ENCODE results near the gene SLC7A1.

SLC7A1 gene

DNA sequence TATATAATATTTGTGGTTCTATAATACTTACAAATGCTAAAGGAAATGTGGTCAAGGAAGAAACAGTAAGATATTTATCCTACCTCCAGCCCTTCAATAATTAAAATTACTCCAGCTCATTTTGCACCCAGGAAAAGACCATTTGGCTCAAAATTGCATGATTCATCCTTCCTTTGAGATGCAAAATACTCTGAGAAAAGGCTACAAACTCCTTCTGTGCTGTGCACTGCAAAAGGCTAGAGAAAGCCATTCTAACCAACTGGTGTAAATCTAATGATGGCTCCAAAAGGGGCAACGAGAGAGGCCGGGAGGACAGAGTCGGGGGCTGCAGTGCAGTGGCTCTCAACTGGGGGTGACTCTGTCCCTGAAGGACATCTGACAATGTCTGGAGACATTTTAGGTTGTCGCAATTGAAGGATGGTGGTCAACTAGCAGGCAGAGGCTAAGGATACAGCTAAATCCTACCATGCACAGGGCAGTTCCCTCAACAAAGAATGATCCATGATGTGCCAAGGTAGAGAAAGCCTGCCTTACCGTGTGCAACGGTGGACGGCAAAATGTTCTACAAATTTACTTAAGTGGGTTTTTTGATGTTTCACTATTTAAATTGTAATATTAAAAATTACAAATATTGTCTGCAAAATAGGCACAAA lies 32.6 kb downstream of the SLC7A1 start:
- Histone ChIP-seq H2BK5ac (ENCODE audit: low read depth, low read length, poor library complexity) (no peak overlapping the region), H3K4ac (ENCODE audit: low read depth, low read length) (peak overlapping the region; percentile 14), H3K23ac (ENCODE audit: low read length) (no peak overlapping the region), H3K4me1 (ENCODE audit: control insufficient read depth in 1 of 2, insufficient read depth in 2 of 2, low read length in 2 of 2) (peaks cover 0 to 4% of the 10 kb centered on the region in 2 experiments), H3K79me1 (ENCODE audit: low read length) (no peaks in the 10 kb centered on the region), H3K27me3 (ENCODE audit: insufficient read depth, low read length) (no peaks in the 10 kb centered on the region), H3K27ac (ENCODE audit: low read depth, low read length) (no peak overlapping the region), H3K4me3 (ENCODE audit: low read depth, low read length) (no peak overlapping the region), H3K9me3 (ENCODE audit: insufficient read depth, low read depth, low read length) (no peaks in the 10 kb centered on the region), H2BK12ac (ENCODE audit: low read length) (no peak overlapping the region), H2BK120ac (ENCODE audit: insufficient read depth, low read length, poor library complexity) (no peak overlapping the region), H4K91ac (ENCODE audit: low read depth, low read length) (no peak overlapping the region), H2AK5ac (ENCODE audit: low read length) (no peak overlapping the region), H3K36me3 (ENCODE audit: control insufficient read depth in 1 of 2, insufficient read depth in 2 of 2, low read length in 2 of 2) (no peaks in the 10 kb centered on the region), H3K79me2 (ENCODE audit: control insufficient read depth, insufficient read depth, low read length, poor library complexity) (peaks cover 5% of the 10 kb centered on the region), H3K18ac (ENCODE audit: low read length) (peak overlapping the region; percentile 23), H3K14ac (ENCODE audit: low read length) (no peak overlapping the region), H3K9ac (ENCODE audit: low read length) (no peak overlapping the region), H4K8ac (ENCODE audit: low read depth, low read length) (no peak overlapping the region), H3K4me2 (ENCODE audit: low read length) (no peak overlapping the region), H4K12ac (ENCODE audit: low read depth, low read length) (no peak overlapping the region), H2AFZ (ENCODE audit: insufficient read depth, low read length, poor library complexity) (no peak overlapping the region)
- no peak for DNase-seq
- no CpG with 5 or more reads among the region's 7 CpGs for WGBS (ENCODE audit: extremely low coverage, insufficient coverage, insufficient read length)

DNA sequence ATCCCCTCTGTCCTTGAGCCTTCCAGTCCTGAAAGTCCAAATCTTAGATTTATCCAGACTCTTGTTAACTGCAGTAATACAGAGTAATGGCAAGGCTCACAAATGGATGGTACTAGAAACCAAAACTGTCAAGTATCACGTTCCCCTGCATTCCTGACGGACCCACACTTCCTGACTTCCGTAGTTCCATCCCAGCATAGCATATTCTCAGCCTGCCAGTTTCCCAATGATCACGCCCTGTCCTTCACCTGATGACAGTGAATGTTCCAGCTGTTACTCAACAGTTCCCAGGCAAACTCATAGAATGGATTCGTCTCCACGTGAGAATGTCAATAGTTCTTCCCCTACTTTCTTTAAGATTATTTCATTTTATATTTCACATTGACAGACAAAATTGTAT lies 33.6 kb downstream of the SLC7A1 start:
- Histone ChIP-seq H2BK12ac (ENCODE audit: low read length) (no peak overlapping the region), H2BK120ac (ENCODE audit: insufficient read depth, low read length, poor library complexity) (no peak overlapping the region), H3K14ac (ENCODE audit: low read length) (no peak overlapping the region), H3K27ac (ENCODE audit: low read depth, low read length) (no peak overlapping the region), H3K4me1 (ENCODE audit: control insufficient read depth in 1 of 2, insufficient read depth in 2 of 2, low read length in 2 of 2) (peaks cover 0 to 4% of the 10 kb centered on the region in 2 experiments), H3K4me2 (ENCODE audit: low read length) (no peak overlapping the region), H3K18ac (ENCODE audit: low read length) (no peak overlapping the region), H2BK5ac (ENCODE audit: low read depth, low read length, poor library complexity) (no peak overlapping the region), H3K4me3 (ENCODE audit: low read depth, low read length) (no peak overlapping the region), H3K36me3 (ENCODE audit: control insufficient read depth in 1 of 2, insufficient read depth in 2 of 2, low read length in 2 of 2) (no peaks in the 10 kb centered on the region), H4K91ac (ENCODE audit: low read depth, low read length) (no peak overlapping the region), H3K79me2 (ENCODE audit: control insufficient read depth, insufficient read depth, low read length, poor library complexity) (peaks cover 2% of the 10 kb centered on the region), H3K79me1 (ENCODE audit: low read length) (no peaks in the 10 kb centered on the region), H3K9me3 (ENCODE audit: insufficient read depth, low read depth, low read length) (no peaks in the 10 kb centered on the region), H3K4ac (ENCODE audit: low read depth, low read length) (no peak overlapping the region), H3K23ac (ENCODE audit: low read length) (no peak overlapping the region), H2AFZ (ENCODE audit: insufficient read depth, low read length, poor library complexity) (peak overlapping the region; percentile 48), H3K27me3 (ENCODE audit: insufficient read depth, low read length) (no peaks in the 10 kb centered on the region), H4K12ac (ENCODE audit: low read depth, low read length) (no peak overlapping the region), H2AK5ac (ENCODE audit: low read length) (no peak overlapping the region), H4K8ac (ENCODE audit: low read depth, low read length) (no peak overlapping the region), H3K9ac (ENCODE audit: low read length) (no peak overlapping the region)
- no CpG with 5 or more reads among the region's 6 CpGs for WGBS (ENCODE audit: extremely low coverage, insufficient coverage, insufficient read length)
- DNase-seq: peak in 1 of 2 donors; percentile 50

DNA sequence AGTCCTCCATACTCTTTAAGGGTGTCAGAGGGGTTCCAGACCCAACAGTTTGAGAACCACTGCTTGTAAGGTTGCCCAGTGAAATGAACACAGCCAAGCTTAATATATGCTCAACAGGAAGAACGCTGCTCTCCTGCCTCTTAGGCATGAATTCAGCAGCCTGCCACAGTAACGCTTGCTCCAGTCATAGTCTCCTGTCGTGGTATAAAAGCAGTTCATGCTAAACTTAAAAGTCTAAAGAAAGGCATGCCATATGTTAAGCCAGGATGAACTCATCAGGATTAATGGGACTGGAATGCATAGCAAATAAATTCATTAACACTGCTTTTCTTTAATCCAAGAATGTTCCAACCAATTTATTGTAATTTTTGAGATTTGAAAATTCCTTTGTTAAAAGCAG lies 38.7 kb downstream of the SLC7A1 start:
- Histone ChIP-seq H2BK5ac (ENCODE audit: low read depth, low read length, poor library complexity) (no peak overlapping the region), H3K79me1 (ENCODE audit: low read length) (no peaks in the 10 kb centered on the region), H2BK12ac (ENCODE audit: low read length) (no peak overlapping the region), H3K36me3 (ENCODE audit: control insufficient read depth in 1 of 2, insufficient read depth in 2 of 2, low read length in 2 of 2) (peaks cover 6 to 10% of the 10 kb centered on the region in 2 experiments), H3K9ac (ENCODE audit: low read length) (no peak overlapping the region), H3K4me2 (ENCODE audit: low read length) (no peak overlapping the region), H3K27me3 (ENCODE audit: insufficient read depth, low read length) (no peaks in the 10 kb centered on the region), H3K18ac (ENCODE audit: low read length) (no peak overlapping the region), H3K9me3 (ENCODE audit: insufficient read depth, low read depth, low read length) (peaks cover 2% of the 10 kb centered on the region), H2AFZ (ENCODE audit: insufficient read depth, low read length, poor library complexity) (no peak overlapping the region), H2BK120ac (ENCODE audit: insufficient read depth, low read length, poor library complexity) (no peak overlapping the region), H4K12ac (ENCODE audit: low read depth, low read length) (no peak overlapping the region), H2AK5ac (ENCODE audit: low read length) (no peak overlapping the region), H3K4ac (ENCODE audit: low read depth, low read length) (no peak overlapping the region), H3K23ac (ENCODE audit: low read length) (no peak overlapping the region), H3K4me1 (ENCODE audit: control insufficient read depth in 1 of 2, insufficient read depth in 2 of 2, low read length in 2 of 2) (peaks cover 0 to 3% of the 10 kb centered on the region in 2 experiments), H4K8ac (ENCODE audit: low read depth, low read length) (no peak overlapping the region), H3K27ac (ENCODE audit: low read depth, low read length) (no peak overlapping the region), H3K14ac (ENCODE audit: low read length) (no peak overlapping the region), H4K91ac (ENCODE audit: low read depth, low read length) (no peak overlapping the region), H3K4me3 (ENCODE audit: low read depth, low read length) (no peak overlapping the region), H3K79me2 (ENCODE audit: control insufficient read depth, insufficient read depth, low read length, poor library complexity) (no peaks in the 10 kb centered on the region)
- WGBS (ENCODE audit: extremely low coverage, insufficient coverage, insufficient read length): no CpG with 5 or more reads among the region's 3 CpGs
- DNase-seq: no peak

DNA sequence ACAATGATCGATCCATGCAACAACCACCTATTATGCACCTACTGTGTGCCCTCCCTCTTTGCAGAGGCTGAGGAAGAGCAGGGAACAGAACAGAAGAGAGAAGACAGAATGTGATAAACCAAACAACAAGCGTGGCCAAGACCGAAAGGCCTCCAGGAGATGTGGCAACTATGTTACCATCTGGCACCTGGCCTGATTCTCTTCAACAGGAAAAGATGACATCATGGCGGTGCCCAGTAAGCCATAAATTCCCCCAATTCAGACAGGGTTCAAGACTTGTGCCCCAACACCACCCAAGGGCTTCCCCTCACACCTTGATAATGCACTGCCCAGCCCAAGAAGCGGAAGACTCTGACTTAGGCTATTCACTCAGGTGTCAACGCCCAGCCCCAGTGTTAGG lies 44.3 kb downstream of the SLC7A1 start:
- Histone ChIP-seq H2AFZ (ENCODE audit: insufficient read depth, low read length, poor library complexity) (no peak overlapping the region), H3K9me3 (ENCODE audit: insufficient read depth, low read depth, low read length) (peaks cover 2% of the 10 kb centered on the region), H3K14ac (ENCODE audit: low read length) (no peak overlapping the region), H3K4me1 (ENCODE audit: control insufficient read depth in 1 of 2, insufficient read depth in 2 of 2, low read length in 2 of 2) (peaks cover 3 to 5% of the 10 kb centered on the region in 2 experiments), H2BK5ac (ENCODE audit: low read depth, low read length, poor library complexity) (no peak overlapping the region), H2BK12ac (ENCODE audit: low read length) (no peak overlapping the region), H3K4me2 (ENCODE audit: low read length) (no peak overlapping the region), H4K12ac (ENCODE audit: low read depth, low read length) (no peak overlapping the region), H4K91ac (ENCODE audit: low read depth, low read length) (no peak overlapping the region), H3K36me3 (ENCODE audit: control insufficient read depth in 1 of 2, insufficient read depth in 2 of 2, low read length in 2 of 2) (peaks cover 24 to 33% of the 10 kb centered on the region in 2 experiments), H3K27ac (ENCODE audit: low read depth, low read length) (no peak overlapping the region), H3K9ac (ENCODE audit: low read length) (no peak overlapping the region), H3K27me3 (ENCODE audit: insufficient read depth, low read length) (no peaks in the 10 kb centered on the region), H4K8ac (ENCODE audit: low read depth, low read length) (no peak overlapping the region), H3K23ac (ENCODE audit: low read length) (no peak overlapping the region), H3K4ac (ENCODE audit: low read depth, low read length) (no peak overlapping the region), H3K79me2 (ENCODE audit: control insufficient read depth, insufficient read depth, low read length, poor library complexity) (no peaks in the 10 kb centered on the region), H3K4me3 (ENCODE audit: low read depth, low read length) (no peak overlapping the region), H2BK120ac (ENCODE audit: insufficient read depth, low read length, poor library complexity) (no peak overlapping the region), H2AK5ac (ENCODE audit: low read length) (no peak overlapping the region), H3K18ac (ENCODE audit: low read length) (no peak overlapping the region), H3K79me1 (ENCODE audit: low read length) (no peaks in the 10 kb centered on the region)
- no peak for DNase-seq
- no CpG with 5 or more reads among the region's 6 CpGs for WGBS (ENCODE audit: extremely low coverage, insufficient coverage, insufficient read length)

Measured in trophoblast cell (in vitro differentiated cells and primary cell).